BJ (cell line): Measurements from ENCODE around the gene MAB21L4. TPM values are rescaled to one million over a fixed set of nuclear protein-coding genes. Genes with fewer than 3 reads are reported as not detected.

Experiments
- CTCF ChIA-PET: fragments of 350-600 bp; formaldehyde crosslinking; extraction: SDS; loops from one replicate; lab custom pipeline; 2021; ENCODE audit warnings: antibody characterized with exemption, inconsistent platforms; lab: Yijun Ruan, JAX
- POLR2A ChIA-PET: fragments of 300-600 bp; sonication (Branson Sonifier 250); formaldehyde crosslinking; extraction: SDS; loops from one replicate; lab custom pipeline; 2021; ENCODE audit warnings: antibody characterized with exemption; lab: Charles Lee
- DNase-seq: peaks from one replicate; pipeline ENCODE4 v3.0.0-alpha.2; 2011; ENCODE audit warnings: low read depth
- H3K27me3 ChIP-seq: 2 replicates; pipeline ENCODE4 v1.6.0; 2011; ENCODE audit warnings: low read length; ENCODE audit not compliant: control insufficient read depth, insufficient read depth
- H3K36me3 ChIP-seq: 2 replicates; pipeline ENCODE4 v1.5.1; 2011; ENCODE audit warnings: low read length; ENCODE audit not compliant: control insufficient read depth, insufficient read depth
- H3K4me3 ChIP-seq: 2 replicates; pipeline ENCODE4 v1.5.1; 2011; ENCODE audit warnings: low read depth, mild to moderate bottlenecking, control low read depth, low read length
- CTCF ChIP-seq: IDR thresholded peaks from 2 replicates; pipeline ENCODE4 v1.5.1; 2011; ENCODE audit warnings: low read depth, mild to moderate bottlenecking, control low read depth, inconsistent platforms, low read length, moderate library complexity; ENCODE audit not compliant: insufficient read depth
- polyA plus RNA-seq: library from polyadenylated mRNA; depleted of rRNA; stranded (reverse); fragments of >200 nt; gene quantifications from 2 replicates; pipeline ENCODE4 v1.2.3, GENCODE V29; 2011

The MAB21L4 gene
- polyA plus RNA-seq, 1 experiment: not detected

GRCh38 chr2:240920783-240921231 lies 24.9 kb upstream of the MAB21L4 start:
- Histone ChIP-seq H3K4me3 (no peak overlapping the region), H3K36me3 (no peaks in the 10 kb centered on the region), H3K27me3 (no peaks in the 10 kb centered on the region)
- ChIA-PET CTCF (no interaction called here), POLR2A (interaction anchor here (0.6 kb wide), 1 partner anchor 228 kb away, joined by 3 read pairs; no protein-coding TSS in a partner anchor)
- no peak for TF ChIP-seq CTCF
- no peak for DNase-seq

GRCh38 chr2:240919786-240920782 lies 24.1 kb upstream of the MAB21L4 start:
- TF ChIP-seq CTCF: no peak
- no peak for DNase-seq
- Histone ChIP-seq H3K36me3 (no peaks in the 10 kb centered on the region), H3K4me3 (no peak overlapping the region), H3K27me3 (no peaks in the 10 kb centered on the region)
- CTCF ChIA-PET: no interaction called here
- POLR2A ChIA-PET: no interaction called here

- Histone ChIP-seq H3K4me3 (no peak overlapping the region), H3K36me3 (no peaks in the 10 kb centered on the region), H3K27me3 (no peaks in the 10 kb centered on the region)
- TF ChIP-seq CTCF: no peak
- ChIA-PET POLR2A (no interaction called here), CTCF (no interaction called here)
- no peak for DNase-seq
These were observed 23.3 kb upstream of the MAB21L4 start for GRCh38 chr2:240919161-240919781.

- Histone ChIP-seq H3K4me3 (no peak overlapping the region), H3K27me3 (no peaks in the 10 kb centered on the region), H3K36me3 (no peaks in the 10 kb centered on the region)
- POLR2A ChIA-PET: no interaction called here
- no peak for DNase-seq
- CTCF ChIA-PET: no interaction called here
- no peak for TF ChIP-seq CTCF
These were observed 22.5 kb upstream of the MAB21L4 start for GRCh38 chr2:240918258-240919091.
